Transverse colon (tissue), 4 donors: ENCODE measurements around the gene ONECUT1.

ENCODE experiments used
- CTCF ChIP-seq, 5 experiments: fragments of 200-600 bp in 3 of 5; fragments of 450-650 bp in 2 of 5; sonication (generic) in 3 of 5; IDR thresholded peaks; 1 replicate in 2 of 5; 2 replicates in 3 of 5; pipeline ENCODE4 v1.5.1; 2016 to 2017; ENCODE audit warnings: antibody characterized with exemption in 5 of 5, inconsistent platforms in 3 of 5, mild to moderate bottlenecking in 2 of 5, moderate library complexity in 1 of 5
- POLR2AphosphoS5 ChIP-seq, 3 donors: sonication (generic); formaldehyde crosslinking; IDR thresholded peaks; one replicate each; pipeline ENCODE4 v1.6.1; 2016; ENCODE audit warnings: antibody characterized with exemption in 3 of 3

- no peak for TF ChIP-seq CTCF (IDR thresholded peaks at IDR 0.05)
- TF ChIP-seq POLR2AphosphoS5 (IDR thresholded peaks at IDR 0.05) = no peak
Observed at GRCh38 chr15:52788099-52788986, 1.8 kb downstream of the ONECUT1 start.
